ENCODE results near the gene C12orf76.
A peak's percentile ranks its signal among the peaks of the same experiment; 100 is the strongest.
"Not testable (repeated sequence)": the region's sequence is repeated elsewhere in the genome, so short reads cannot be mapped to it uniquely, and the experiment has no call there.

The C12orf76 gene

GRCh38 chr12:110074089-110074488 lies 25.8 kb upstream of the C12orf76 start:
- Histone ChIP-seq H3K4me1 (ENCODE audit: control insufficient read depth, insufficient read depth, low read length) (no peaks in the 10 kb centered on the region), H3K27me3 (ENCODE audit: control insufficient read depth, insufficient read depth, low read length) (no peaks in the 10 kb centered on the region), H3K36me3 (ENCODE audit: control insufficient read depth, insufficient read depth, low read length) (no peaks in the 10 kb centered on the region), H3K9ac (ENCODE audit: low read length) (no peak overlapping the region), H3K4me3 (ENCODE audit: low read length) (no peak overlapping the region), H3K27ac (ENCODE audit: low read depth, low read length) (peak overlapping the region; percentile 46)

- Histone ChIP-seq H3K4me1 (ENCODE audit: control insufficient read depth, insufficient read depth, low read length) (no peaks in the 10 kb centered on the region), H3K36me3 (ENCODE audit: control insufficient read depth, insufficient read depth, low read length) (no peaks in the 10 kb centered on the region), H3K9ac (ENCODE audit: low read length) (no peak overlapping the region), H3K27me3 (ENCODE audit: control insufficient read depth, insufficient read depth, low read length) (no peaks in the 10 kb centered on the region), H3K4me3 (ENCODE audit: low read length) (peak overlapping the region; percentile 57), H3K27ac (ENCODE audit: low read depth, low read length) (no peak overlapping the region)
These were observed 24.9 kb upstream of the C12orf76 start for GRCh38 chr12:110073049-110073831.

- not testable (repeated sequence) for H3K9ac ChIP-seq (ENCODE audit: low read length); H3K4me1 ChIP-seq (ENCODE audit: control insufficient read depth, insufficient read depth, low read length); H3K27ac ChIP-seq (ENCODE audit: low read depth, low read length); H3K27me3 ChIP-seq (ENCODE audit: control insufficient read depth, insufficient read depth, low read length); H3K36me3 ChIP-seq (ENCODE audit: control insufficient read depth, insufficient read depth, low read length)
- H3K4me3 ChIP-seq (ENCODE audit: low read length): peak overlapping the region; percentile 57
These were observed 24.3 kb upstream of the C12orf76 start for GRCh38 chr12:110072636-110073035.

- H3K36me3 ChIP-seq (ENCODE audit: control insufficient read depth, insufficient read depth, low read length): no peaks in the 10 kb centered on the region
- no peak overlapping the region for H3K27ac ChIP-seq (ENCODE audit: low read depth, low read length)
- no peaks in the 10 kb centered on the region for H3K4me1 ChIP-seq (ENCODE audit: control insufficient read depth, insufficient read depth, low read length)
- H3K27me3 ChIP-seq (ENCODE audit: control insufficient read depth, insufficient read depth, low read length): no peaks in the 10 kb centered on the region
- no peak overlapping the region for H3K9ac ChIP-seq (ENCODE audit: low read length)
- no peak overlapping the region for H3K4me3 ChIP-seq (ENCODE audit: low read length)
These were observed 23.6 kb upstream of the C12orf76 start for GRCh38 chr12:110071967-110072366.

GRCh38 chr12:110071504-110071903 lies 23.2 kb upstream of the C12orf76 start:
- no peak overlapping the region for H3K27ac ChIP-seq (ENCODE audit: low read depth, low read length)
- no peak overlapping the region for H3K9ac ChIP-seq (ENCODE audit: low read length)
- H3K4me3 ChIP-seq (ENCODE audit: low read length): no peak overlapping the region
- H3K4me1 ChIP-seq (ENCODE audit: control insufficient read depth, insufficient read depth, low read length): no peaks in the 10 kb centered on the region
- no peaks in the 10 kb centered on the region for H3K36me3 ChIP-seq (ENCODE audit: control insufficient read depth, insufficient read depth, low read length)
- H3K27me3 ChIP-seq (ENCODE audit: control insufficient read depth, insufficient read depth, low read length): no peaks in the 10 kb centered on the region

GRCh38 chr12:110068654-110069053 lies 20.3 kb upstream of the C12orf76 start:
- H3K9ac ChIP-seq (ENCODE audit: low read length): no peak overlapping the region
- no peak overlapping the region for H3K27ac ChIP-seq (ENCODE audit: low read depth, low read length)
- H3K4me3 ChIP-seq (ENCODE audit: low read length): no peak overlapping the region
- no peaks in the 10 kb centered on the region for H3K4me1 ChIP-seq (ENCODE audit: control insufficient read depth, insufficient read depth, low read length)
- no peaks in the 10 kb centered on the region for H3K27me3 ChIP-seq (ENCODE audit: control insufficient read depth, insufficient read depth, low read length)
- no peaks in the 10 kb centered on the region for H3K36me3 ChIP-seq (ENCODE audit: control insufficient read depth, insufficient read depth, low read length)

GRCh38 chr12:110068115-110068514 lies 19.8 kb upstream of the C12orf76 start:
- H3K4me1 ChIP-seq (ENCODE audit: control insufficient read depth, insufficient read depth, low read length); H3K27me3 ChIP-seq (ENCODE audit: control insufficient read depth, insufficient read depth, low read length); H3K9ac ChIP-seq (ENCODE audit: low read length); H3K27ac ChIP-seq (ENCODE audit: low read depth, low read length); H3K4me3 ChIP-seq (ENCODE audit: low read length); H3K36me3 ChIP-seq (ENCODE audit: control insufficient read depth, insufficient read depth, low read length): not testable (repeated sequence)

DNA sequence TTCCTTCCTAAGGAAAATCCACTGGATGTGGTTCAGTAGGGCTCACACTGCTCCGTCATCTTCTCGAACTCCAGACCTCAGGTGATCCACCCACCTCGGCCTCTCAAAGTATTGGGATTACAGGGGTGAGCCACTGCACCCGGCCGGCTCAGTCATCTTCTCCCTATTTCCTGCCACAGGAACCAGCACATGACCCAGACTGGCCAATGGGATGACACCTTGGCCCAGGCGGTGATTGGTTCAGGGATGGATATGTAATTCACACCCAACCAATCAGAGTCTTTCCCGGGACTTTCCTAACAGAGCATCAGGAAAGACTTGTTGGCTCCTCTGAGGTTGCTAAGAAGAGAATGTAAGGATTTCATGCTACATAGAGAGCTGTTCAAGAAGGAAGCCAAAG lies 19.2 kb upstream of the C12orf76 start:
- Histone ChIP-seq H3K9ac (ENCODE audit: low read length) (no peak overlapping the region), H3K36me3 (ENCODE audit: control insufficient read depth, insufficient read depth, low read length) (no peaks in the 10 kb centered on the region), H3K4me3 (ENCODE audit: low read length) (no peak overlapping the region), H3K27me3 (ENCODE audit: control insufficient read depth, insufficient read depth, low read length) (no peaks in the 10 kb centered on the region), H3K4me1 (ENCODE audit: control insufficient read depth, insufficient read depth, low read length) (no peaks in the 10 kb centered on the region), H3K27ac (ENCODE audit: low read depth, low read length) (no peak overlapping the region)

GRCh38 chr12:110065540-110065939 lies 17.2 kb upstream of the C12orf76 start:
- H3K4me3 ChIP-seq (ENCODE audit: low read length): no peak overlapping the region
- no peaks in the 10 kb centered on the region for H3K36me3 ChIP-seq (ENCODE audit: control insufficient read depth, insufficient read depth, low read length)
- no peaks in the 10 kb centered on the region for H3K27me3 ChIP-seq (ENCODE audit: control insufficient read depth, insufficient read depth, low read length)
- no peak overlapping the region for H3K27ac ChIP-seq (ENCODE audit: low read depth, low read length)
- H3K4me1 ChIP-seq (ENCODE audit: control insufficient read depth, insufficient read depth, low read length): no peaks in the 10 kb centered on the region
- H3K9ac ChIP-seq (ENCODE audit: low read length): no peak overlapping the region

- no peak overlapping the region for H3K27ac ChIP-seq (ENCODE audit: low read depth, low read length)
- H3K9ac ChIP-seq (ENCODE audit: low read length): no peak overlapping the region
- H3K4me1 ChIP-seq (ENCODE audit: control insufficient read depth, insufficient read depth, low read length): no peaks in the 10 kb centered on the region
- H3K4me3 ChIP-seq (ENCODE audit: low read length): no peak overlapping the region
- no peaks in the 10 kb centered on the region for H3K36me3 ChIP-seq (ENCODE audit: control insufficient read depth, insufficient read depth, low read length)
- no peaks in the 10 kb centered on the region for H3K27me3 ChIP-seq (ENCODE audit: control insufficient read depth, insufficient read depth, low read length)
These were observed 13.9 kb upstream of the C12orf76 start for GRCh38 chr12:110062241-110062640.

- H3K4me1 ChIP-seq (ENCODE audit: control insufficient read depth, insufficient read depth, low read length): no peaks in the 10 kb centered on the region
- H3K27me3 ChIP-seq (ENCODE audit: control insufficient read depth, insufficient read depth, low read length): no peaks in the 10 kb centered on the region
- H3K27ac ChIP-seq (ENCODE audit: low read depth, low read length): peak overlapping the region; percentile 24
- H3K36me3 ChIP-seq (ENCODE audit: control insufficient read depth, insufficient read depth, low read length): no peaks in the 10 kb centered on the region
- H3K9ac ChIP-seq (ENCODE audit: low read length): no peak overlapping the region
- H3K4me3 ChIP-seq (ENCODE audit: low read length): no peak overlapping the region
These were observed 11.3 kb upstream of the C12orf76 start for GRCh38 chr12:110059651-110060000.

GRCh38 chr12:110058875-110059615 lies 10.7 kb upstream of the C12orf76 start:
- Histone ChIP-seq H3K27me3 (ENCODE audit: control insufficient read depth, insufficient read depth, low read length) (no peaks in the 10 kb centered on the region), H3K9ac (ENCODE audit: low read length) (no peak overlapping the region), H3K27ac (ENCODE audit: low read depth, low read length) (no peak overlapping the region), H3K4me1 (ENCODE audit: control insufficient read depth, insufficient read depth, low read length) (no peaks in the 10 kb centered on the region), H3K36me3 (ENCODE audit: control insufficient read depth, insufficient read depth, low read length) (no peaks in the 10 kb centered on the region), H3K4me3 (ENCODE audit: low read length) (no peak overlapping the region)

- not testable (repeated sequence) for H3K27me3 ChIP-seq (ENCODE audit: control insufficient read depth, insufficient read depth, low read length); H3K4me1 ChIP-seq (ENCODE audit: control insufficient read depth, insufficient read depth, low read length); H3K9ac ChIP-seq (ENCODE audit: low read length); H3K27ac ChIP-seq (ENCODE audit: low read depth, low read length); H3K36me3 ChIP-seq (ENCODE audit: control insufficient read depth, insufficient read depth, low read length); H3K4me3 ChIP-seq (ENCODE audit: low read length)
These were observed 8.3 kb upstream of the C12orf76 start for GRCh38 chr12:110056643-110057042.

Measured in rectal smooth muscle tissue (tissue), 1 donor.